GM21360 (cell line): ENCODE data around the gene FCSK.

Experiments
- ATAC-seq: cut with Tn5 transposase; IDR thresholded peaks from one replicate; pipeline ENCODE4 v1.9.1; 2021; ENCODE audit warnings: mild to moderate bottlenecking, moderate library complexity; ENCODE audit not compliant: unreplicated experiment

The FCSK gene

GRCh38 chr16:70476272-70477020 is 22.1 kb downstream of the FCSK start:
- peak; percentile 81 for ATAC-seq

GRCh38 chr16:70478169-70478568 is 23.8 kb downstream of the FCSK start:
- ATAC-seq: no peak

GRCh38 chr16:70478912-70479341 is 24.5 kb downstream of the FCSK start:
- ATAC-seq: no peak

- no peak for ATAC-seq
Measured at GRCh38 chr16:70480127-70481105, 26.0 kb downstream of the FCSK start.

- no peak for ATAC-seq
Measured at GRCh38 chr16:70481929-70482536, 27.6 kb downstream of the FCSK start.

GRCh38 chr16:70482624-70483023 is 28.2 kb downstream of the FCSK start:
- ATAC-seq: no peak

- ATAC-seq: no peak
Measured at GRCh38 chr16:70483426-70483825, 29.0 kb downstream of the FCSK start.

- no peak for ATAC-seq
Measured at GRCh38 chr16:70484867-70485266, 30.5 kb downstream of the FCSK start.

GRCh38 chr16:70490261-70490660 is 35.9 kb downstream of the FCSK start:
- no peak for ATAC-seq

- no peak for ATAC-seq
Measured at GRCh38 chr16:70493802-70494201, 39.4 kb downstream of the FCSK start.

GRCh38 chr16:70494202-70494770 is 39.9 kb downstream of the FCSK start:
- ATAC-seq: no peak

GRCh38 chr16:70494777-70495176 is 40.4 kb downstream of the FCSK start:
- no peak for ATAC-seq

GRCh38 chr16:70495425-70496182 is 41.2 kb downstream of the FCSK start:
- no peak for ATAC-seq

GRCh38 chr16:70496513-70496912 is 42.1 kb downstream of the FCSK start:
- no peak for ATAC-seq

- no peak for ATAC-seq
Measured at GRCh38 chr16:70508752-70509151, 54.4 kb downstream of the FCSK start.

GRCh38 chr16:70510216-70510615 is 55.8 kb downstream of the FCSK start:
- no peak for ATAC-seq

GRCh38 chr16:70511833-70512232 is 57.4 kb downstream of the FCSK start:
- ATAC-seq: no peak

- no peak for ATAC-seq
Measured at GRCh38 chr16:70512456-70512855, 58.1 kb downstream of the FCSK start.

GRCh38 chr16:70520612-70521297 is 66.4 kb downstream of the FCSK start:
- no peak for ATAC-seq
